ENCODE results near the gene AHI1.

DNA sequence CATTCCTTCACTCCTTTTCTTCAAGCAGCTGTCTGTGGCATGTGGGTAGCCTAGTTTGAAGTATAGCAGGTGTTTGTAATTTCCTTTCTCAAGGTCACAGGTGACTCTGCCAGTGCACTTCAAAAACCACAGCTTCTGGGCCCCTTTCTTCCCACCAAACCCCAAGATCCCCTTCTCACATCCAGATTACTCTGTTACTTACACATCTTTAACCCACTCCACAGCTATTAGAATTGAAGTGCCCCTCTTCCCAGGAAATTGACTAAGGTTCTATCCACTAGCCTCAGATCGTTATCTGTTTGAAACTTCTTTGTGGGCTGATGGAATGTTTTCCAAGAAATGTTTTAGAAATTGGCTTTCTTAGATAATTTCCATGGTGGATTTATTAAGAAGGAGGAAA is 150.8 kb downstream of the AHI1 start:
- TF ChIP-seq CTCF (IDR thresholded peaks at IDR 0.05): no peak
- TF ChIP-seq POLR2A (IDR thresholded peaks at IDR 0.05): no peak
